ENCODE measurements around the gene EGR2. TPM values are rescaled to one million over a fixed set of nuclear protein-coding genes. Genes with fewer than 3 reads are reported as not detected.

Gene EGR2
- 100 to 1,000 TPM in 1 of 2 donors, 10 to 100 TPM in 1; 14.3 to 116 TPM for total RNA-seq

DNA sequence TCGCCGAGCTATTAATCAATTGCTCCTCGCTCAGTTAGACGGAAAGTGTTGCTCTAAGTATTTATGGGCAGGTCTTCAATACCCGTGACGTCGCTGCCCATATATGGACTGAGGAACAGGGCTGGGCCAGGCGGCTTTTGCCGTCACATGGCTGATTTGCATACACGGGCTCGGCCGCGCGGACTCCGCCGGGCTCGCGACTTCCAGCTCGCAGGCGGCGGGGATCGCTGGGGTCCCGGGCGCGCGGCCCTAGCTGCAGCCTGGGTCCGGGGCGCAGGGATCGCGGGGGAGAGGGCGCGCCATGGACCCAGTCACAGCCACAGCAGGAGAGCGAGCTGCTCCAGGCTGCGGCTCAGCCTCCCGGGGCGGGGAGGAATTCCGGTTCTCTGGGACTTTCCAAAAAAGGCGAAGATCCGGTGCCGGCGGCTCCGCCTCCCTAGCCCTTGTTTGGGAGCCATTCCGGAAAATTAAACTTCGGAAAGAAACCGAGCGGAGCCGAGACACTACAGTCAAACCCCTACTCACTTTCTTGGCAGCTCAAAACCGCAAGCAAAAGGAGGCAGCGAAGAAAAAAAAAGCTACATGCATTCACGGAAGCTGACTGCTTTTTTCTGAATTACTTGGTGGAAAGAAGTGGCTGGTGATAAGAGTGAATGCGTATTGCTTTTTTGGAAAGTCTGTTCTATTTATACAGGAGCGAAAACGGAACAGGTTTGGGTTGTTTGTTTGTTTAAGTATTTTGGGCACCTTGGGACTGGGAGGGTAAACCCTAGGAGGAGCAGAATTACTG, at the start of gene EGR2:
Gene EGR2 (minus strand): TSS at position 36 of the 790 bp plus-strand sequence. CDS start 337 bp downstream, outside the sequence.
- Mint-ChIP-seq H3K27me3 (peaks cover 7% of the 10 kb centered on the region in 2 donors), H3K9me3 (no peaks in the 10 kb centered on the region)

DNA sequence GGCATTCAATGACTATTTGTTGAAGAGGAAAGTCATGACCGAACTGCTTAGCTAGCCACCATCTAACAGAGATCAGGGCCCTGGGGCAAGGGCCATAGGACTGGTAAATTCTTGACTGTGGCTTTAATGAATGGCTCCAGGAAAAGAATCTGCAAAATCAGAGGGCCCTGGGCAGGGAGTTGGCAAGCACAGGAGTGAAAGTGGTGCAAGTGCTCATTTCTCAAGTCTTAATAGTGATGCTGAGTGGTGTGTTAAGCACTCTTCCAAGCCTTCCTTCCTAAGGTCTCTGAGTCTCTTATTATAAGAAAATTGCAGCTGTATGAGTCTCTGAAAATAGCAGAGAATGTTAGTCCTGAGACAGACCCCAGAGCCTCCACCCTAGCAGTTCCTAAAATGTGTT, 46.3 kb upstream of the EGR2 start:
- Mint-ChIP-seq H3K9me3 (no peaks in the 10 kb centered on the region), H3K27me3 (peaks cover 0 to 2% of the 10 kb centered on the region in 2 donors), H3K27ac (no peak overlapping the region), H3K36me3 (no peaks in the 10 kb centered on the region), H3K4me1 (ENCODE audit: low read depth in 2 of 2) (peaks cover 15 to 21% of the 10 kb centered on the region in 2 donors), H3K4me3 (no peak overlapping the region)
- DNase-seq (ENCODE audit: low spot score) (no peak), ATAC-seq (no peak)

More for the DNA sequence above, at the start of gene EGR2:
- ATAC-seq: peak; percentile 85 to 87
- Mint-ChIP-seq H3K4me1 (ENCODE audit: low read depth in 2 of 2) (peaks cover 55% of the 10 kb centered on the region in 2 donors), H3K4me3 (peak within 1 kb of the TSS; percentile 100), H3K27ac (peak within 1 kb of the TSS; percentile 96 to 100), H3K36me3 (peaks cover 6% of the 10 kb centered on the region)
- DNase-seq (ENCODE audit: low spot score): peak; percentile 97

DNA sequence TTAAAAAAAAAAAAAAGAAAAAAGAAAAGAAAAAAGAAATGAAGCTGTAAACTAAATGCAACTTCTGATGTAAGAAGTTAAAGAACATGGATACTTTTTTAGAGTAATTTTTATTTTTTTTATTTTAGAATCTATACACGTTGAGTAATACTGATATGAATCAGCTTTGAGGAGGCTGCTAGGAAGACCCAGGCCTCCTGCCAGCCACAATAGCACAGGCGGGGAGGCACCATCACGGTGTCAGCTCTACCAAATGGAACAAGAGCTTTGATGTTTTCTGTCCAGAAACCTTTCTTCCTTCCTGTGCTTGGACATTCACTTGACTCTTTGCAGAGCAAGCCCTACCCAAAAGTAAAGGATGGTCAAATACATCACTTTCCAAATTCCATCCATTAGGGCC, 45.3 kb upstream of the EGR2 start:
- ATAC-seq: peak in 1 of 2 donors; percentile 49
- no peak overlapping the region for H3K4me3 Mint-ChIP-seq

DNA sequence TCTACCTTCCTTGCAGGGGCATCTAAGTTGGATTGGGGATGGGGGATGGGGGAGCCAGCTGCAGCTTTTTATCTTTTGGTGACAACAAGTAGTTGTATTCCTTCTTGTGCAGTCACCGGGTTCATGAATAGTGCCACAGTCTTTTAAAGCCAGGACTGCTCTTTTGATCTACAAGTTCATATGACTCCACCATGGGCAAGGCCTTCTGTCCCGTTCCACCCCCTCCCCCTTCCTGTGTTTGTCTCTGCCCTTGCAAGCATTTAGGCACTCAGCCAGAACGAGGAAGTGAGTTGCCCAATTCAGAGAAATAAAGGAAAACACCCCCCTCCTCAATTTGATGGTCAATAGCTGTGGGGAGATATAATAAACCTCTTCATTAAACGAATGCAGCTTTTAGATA, 44.8 kb upstream of the EGR2 start:
- no peak for DNase-seq (ENCODE audit: low spot score)
- H3K27ac Mint-ChIP-seq: no peak overlapping the region
- H3K36me3 Mint-ChIP-seq: no peaks in the 10 kb centered on the region
- no peaks in the 10 kb centered on the region for H3K9me3 Mint-ChIP-seq
- H3K27me3 Mint-ChIP-seq: peaks cover 0 to 2% of the 10 kb centered on the region in 2 donors
- ATAC-seq: no peak
- H3K4me1 Mint-ChIP-seq (ENCODE audit: low read depth in 2 of 2): peaks cover 20 to 33% of the 10 kb centered on the region in 2 donors
- H3K4me3 Mint-ChIP-seq: no peak overlapping the region

More for the DNA sequence above, 45.3 kb upstream of the EGR2 start:
- H3K4me1 Mint-ChIP-seq (ENCODE audit: low read depth in 2 of 2): peaks cover 18 to 27% of the 10 kb centered on the region in 2 donors
- peaks cover 0 to 2% of the 10 kb centered on the region in 2 donors for H3K27me3 Mint-ChIP-seq
- no peak for DNase-seq (ENCODE audit: low spot score)
- no peaks in the 10 kb centered on the region for H3K36me3 Mint-ChIP-seq
- no peak overlapping the region for H3K27ac Mint-ChIP-seq
- H3K9me3 Mint-ChIP-seq: no peaks in the 10 kb centered on the region

DNA sequence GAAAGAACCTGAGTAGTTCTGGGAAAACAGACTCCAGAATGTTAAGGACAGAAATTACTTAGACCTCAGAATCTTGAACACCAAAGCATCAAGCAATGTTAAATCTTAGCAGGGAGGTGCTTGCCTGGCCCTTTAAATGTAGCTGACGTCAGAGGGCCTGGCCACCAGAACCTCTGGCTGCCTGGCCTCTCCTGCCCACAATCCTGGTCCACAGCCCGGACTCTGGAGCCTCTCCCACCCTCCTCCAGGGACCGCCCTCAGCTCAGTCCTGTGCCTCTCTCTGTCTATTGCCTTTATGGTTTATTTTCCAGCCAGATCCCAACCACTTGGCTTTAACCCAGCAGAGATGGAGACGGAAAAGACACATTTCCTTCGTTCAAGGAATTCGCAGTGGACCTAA, 42.2 kb upstream of the EGR2 start:
- H3K9me3 Mint-ChIP-seq: no peaks in the 10 kb centered on the region
- no peaks in the 10 kb centered on the region for H3K36me3 Mint-ChIP-seq
- no peak overlapping the region for H3K27ac Mint-ChIP-seq
- H3K4me3 Mint-ChIP-seq: no peak overlapping the region
- DNase-seq (ENCODE audit: low spot score) (no peak), ATAC-seq (no peak)
- peaks cover 0 to 2% of the 10 kb centered on the region in 2 donors for H3K27me3 Mint-ChIP-seq
- peaks cover 41 to 55% of the 10 kb centered on the region in 2 donors for H3K4me1 Mint-ChIP-seq (ENCODE audit: low read depth in 2 of 2)

DNA sequence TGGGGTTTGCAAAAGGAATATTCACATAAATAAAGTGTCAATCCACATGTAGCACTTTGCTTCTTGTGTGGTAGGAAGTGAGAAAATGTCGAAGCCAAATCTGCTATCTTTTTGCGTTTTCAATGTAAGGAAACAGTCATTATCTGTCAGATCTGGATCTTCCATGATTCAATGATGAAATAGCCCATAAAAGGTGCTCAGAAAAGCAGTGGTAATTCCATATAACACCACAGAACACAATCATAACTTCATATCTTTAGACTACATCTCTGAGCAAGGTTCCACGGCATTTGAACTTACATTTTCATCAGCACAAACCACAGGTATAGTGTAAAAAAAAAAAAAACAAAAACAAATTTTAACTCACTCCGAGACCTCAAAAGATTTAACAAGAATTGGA, 39.9 kb upstream of the EGR2 start:
- Mint-ChIP-seq H3K9me3 (peaks cover 3% of the 10 kb centered on the region), H3K27ac (peak overlapping the region; percentile 82 to 98), H3K36me3 (no peaks in the 10 kb centered on the region), H3K4me3 (peak overlapping the region; percentile 78), H3K4me1 (ENCODE audit: low read depth in 2 of 2) (peaks cover 54 to 65% of the 10 kb centered on the region in 2 donors), H3K27me3 (no peaks in the 10 kb centered on the region)
- DNase-seq (ENCODE audit: low spot score) (no peak), ATAC-seq (peak; percentile 3 to 44)

DNA sequence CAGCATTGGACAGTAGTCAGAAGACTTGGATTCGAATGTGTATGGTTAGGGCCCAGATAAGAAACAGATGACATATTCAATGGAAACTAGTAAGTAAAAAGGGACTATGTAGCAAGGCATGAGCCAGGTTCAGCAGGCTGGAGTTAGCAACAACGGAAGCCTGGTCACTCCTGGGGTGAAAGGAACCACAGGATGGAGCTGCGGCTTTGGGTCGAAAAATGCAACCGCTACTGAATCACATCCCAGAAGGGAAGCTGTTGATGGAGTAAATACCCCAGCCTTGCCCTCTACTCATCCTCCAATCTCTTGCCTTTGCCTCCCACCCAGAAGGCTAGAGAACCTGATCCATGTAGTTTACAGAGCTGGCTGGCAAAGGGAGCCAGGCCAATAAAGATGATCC, 37.5 kb upstream of the EGR2 start:
- H3K27ac Mint-ChIP-seq: peak overlapping the region; percentile 82 to 98
- H3K9me3 Mint-ChIP-seq: peaks cover 6% of the 10 kb centered on the region
- DNase-seq (ENCODE audit: low spot score): peak; percentile 83
- H3K27me3 Mint-ChIP-seq: no peaks in the 10 kb centered on the region
- peak overlapping the region; percentile 79 for H3K4me3 Mint-ChIP-seq
- ATAC-seq: peak; percentile 76 to 87
- peaks cover 57 to 66% of the 10 kb centered on the region in 2 donors for H3K4me1 Mint-ChIP-seq (ENCODE audit: low read depth in 2 of 2)
- H3K36me3 Mint-ChIP-seq: no peaks in the 10 kb centered on the region

DNA sequence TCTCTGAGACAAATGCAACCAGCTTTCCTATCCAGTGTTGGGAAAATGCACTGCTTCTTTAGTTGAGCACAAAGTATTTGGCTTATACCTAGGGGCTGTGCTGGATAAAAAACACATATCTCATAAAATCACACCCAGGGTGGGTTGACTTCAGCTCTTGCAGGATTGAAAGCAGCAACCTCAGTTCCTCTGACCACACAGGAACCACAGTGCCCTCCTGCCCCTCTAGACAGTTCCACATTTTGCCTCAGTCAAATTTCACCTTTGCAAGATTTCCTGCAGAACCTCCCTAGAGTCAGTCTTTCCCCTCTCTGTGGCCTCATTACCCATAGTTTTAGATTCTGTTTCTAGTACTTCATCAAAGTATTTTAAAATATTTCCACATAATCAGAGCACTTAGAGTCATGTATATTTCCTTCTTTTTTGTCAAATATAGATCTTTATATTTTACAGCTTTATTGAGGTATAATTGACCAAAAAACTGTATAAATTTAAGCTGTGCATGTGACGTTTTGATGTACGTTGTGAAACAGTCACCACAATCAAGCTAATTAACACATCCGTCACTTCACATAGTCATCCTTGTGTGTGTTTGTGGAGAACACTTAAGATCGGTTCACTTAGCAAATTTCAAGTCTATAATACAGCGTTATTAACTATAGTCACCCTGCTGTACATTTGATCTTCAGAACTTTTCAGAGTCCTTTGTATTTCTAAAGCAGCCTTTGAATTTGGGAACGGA, 37.0 kb upstream of the EGR2 start:
- DNase-seq (ENCODE audit: low spot score) (peak; percentile 73), ATAC-seq (peak; percentile 80 to 84)
- Mint-ChIP-seq H3K4me1 (ENCODE audit: low read depth in 2 of 2) (peaks cover 57 to 66% of the 10 kb centered on the region in 2 donors), H3K27me3 (no peaks in the 10 kb centered on the region), H3K27ac (peak overlapping the region; percentile 82 to 98), H3K9me3 (peaks cover 6% of the 10 kb centered on the region), H3K36me3 (no peaks in the 10 kb centered on the region), H3K4me3 (peak overlapping the region; percentile 79)

DNA sequence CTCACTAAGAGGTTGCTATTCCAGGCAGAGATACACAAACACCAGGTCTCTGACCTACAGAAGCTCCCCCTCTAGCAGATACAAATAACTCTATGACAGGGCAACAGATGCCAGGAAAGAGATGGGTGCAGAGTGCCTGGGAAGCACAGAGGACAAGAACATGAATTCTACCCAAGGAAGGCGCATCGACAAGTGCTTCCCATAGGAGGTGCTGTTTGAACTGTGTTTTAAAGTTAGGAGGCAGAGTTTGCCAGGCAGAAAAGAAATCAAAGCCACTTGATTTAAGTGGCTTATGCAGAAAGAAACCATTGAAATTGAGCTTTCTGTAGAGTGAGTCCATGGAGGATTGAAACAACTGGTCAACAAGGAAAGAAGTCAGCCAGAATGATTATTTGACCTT, 35.3 kb upstream of the EGR2 start:
- no peaks in the 10 kb centered on the region for H3K27me3 Mint-ChIP-seq
- H3K36me3 Mint-ChIP-seq: peaks cover 13% of the 10 kb centered on the region
- peak overlapping the region; percentile 26 for H3K4me3 Mint-ChIP-seq
- peaks cover 52 to 54% of the 10 kb centered on the region in 2 donors for H3K4me1 Mint-ChIP-seq (ENCODE audit: low read depth in 2 of 2)
- ATAC-seq: no peak
- peak overlapping the region; percentile 82 for H3K27ac Mint-ChIP-seq
- peaks cover 11% of the 10 kb centered on the region for H3K9me3 Mint-ChIP-seq
- no peak for DNase-seq (ENCODE audit: low spot score)

DNA sequence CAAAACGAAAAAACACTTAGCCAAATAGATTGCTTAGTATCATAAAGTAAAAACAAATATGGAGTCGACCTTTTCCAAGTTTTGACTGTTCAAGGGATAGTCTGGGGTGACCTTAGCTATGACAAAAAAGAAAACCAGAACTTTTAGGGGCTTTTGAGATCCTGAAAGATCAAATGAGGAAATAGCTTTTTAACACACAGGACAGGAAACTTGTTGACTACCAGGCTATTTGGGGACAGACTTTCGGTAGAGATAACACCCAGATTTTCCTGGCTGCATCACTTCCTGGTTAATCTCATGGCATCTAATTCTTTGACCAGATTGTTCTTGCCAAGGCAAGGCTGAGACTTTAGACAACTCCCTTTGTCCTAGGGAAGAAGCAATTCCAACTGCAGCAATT, 34.5 kb upstream of the EGR2 start:
- no peak for DNase-seq (ENCODE audit: low spot score)
- H3K9me3 Mint-ChIP-seq: peaks cover 11% of the 10 kb centered on the region
- peak overlapping the region; percentile 11 for H3K4me3 Mint-ChIP-seq
- no peak for ATAC-seq
- peaks cover 14% of the 10 kb centered on the region for H3K36me3 Mint-ChIP-seq
- H3K27ac Mint-ChIP-seq: peak overlapping the region; percentile 82
- H3K4me1 Mint-ChIP-seq (ENCODE audit: low read depth in 2 of 2): peaks cover 46 to 47% of the 10 kb centered on the region in 2 donors
- no peaks in the 10 kb centered on the region for H3K27me3 Mint-ChIP-seq

DNA sequence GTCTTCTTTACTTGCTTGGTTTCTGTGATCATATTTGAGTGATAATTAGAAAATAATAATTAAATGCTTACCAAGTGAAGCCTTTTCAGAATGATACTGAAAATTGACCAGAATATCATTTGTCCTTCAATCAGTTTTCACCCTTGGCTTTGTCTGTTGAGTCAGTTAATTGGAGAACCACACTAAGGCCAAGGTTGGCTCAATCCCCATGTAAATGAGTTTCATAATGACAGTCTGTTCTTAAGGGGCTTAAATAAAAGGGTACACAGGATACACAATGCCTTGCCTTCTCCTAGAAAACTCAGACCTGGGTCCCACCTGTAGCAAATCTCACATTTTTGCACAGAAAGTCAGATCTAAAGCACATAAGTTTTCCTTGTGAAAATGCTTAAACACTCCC, 31.3 kb upstream of the EGR2 start:
- DNase-seq (ENCODE audit: low spot score) (no peak), ATAC-seq (no peak)
- Mint-ChIP-seq H3K27ac (no peak overlapping the region), H3K4me1 (ENCODE audit: low read depth in 2 of 2) (peaks cover 36 to 37% of the 10 kb centered on the region in 2 donors), H3K27me3 (no peaks in the 10 kb centered on the region), H3K4me3 (no peak overlapping the region), H3K9me3 (peaks cover 11% of the 10 kb centered on the region), H3K36me3 (peaks cover 14% of the 10 kb centered on the region)

DNA sequence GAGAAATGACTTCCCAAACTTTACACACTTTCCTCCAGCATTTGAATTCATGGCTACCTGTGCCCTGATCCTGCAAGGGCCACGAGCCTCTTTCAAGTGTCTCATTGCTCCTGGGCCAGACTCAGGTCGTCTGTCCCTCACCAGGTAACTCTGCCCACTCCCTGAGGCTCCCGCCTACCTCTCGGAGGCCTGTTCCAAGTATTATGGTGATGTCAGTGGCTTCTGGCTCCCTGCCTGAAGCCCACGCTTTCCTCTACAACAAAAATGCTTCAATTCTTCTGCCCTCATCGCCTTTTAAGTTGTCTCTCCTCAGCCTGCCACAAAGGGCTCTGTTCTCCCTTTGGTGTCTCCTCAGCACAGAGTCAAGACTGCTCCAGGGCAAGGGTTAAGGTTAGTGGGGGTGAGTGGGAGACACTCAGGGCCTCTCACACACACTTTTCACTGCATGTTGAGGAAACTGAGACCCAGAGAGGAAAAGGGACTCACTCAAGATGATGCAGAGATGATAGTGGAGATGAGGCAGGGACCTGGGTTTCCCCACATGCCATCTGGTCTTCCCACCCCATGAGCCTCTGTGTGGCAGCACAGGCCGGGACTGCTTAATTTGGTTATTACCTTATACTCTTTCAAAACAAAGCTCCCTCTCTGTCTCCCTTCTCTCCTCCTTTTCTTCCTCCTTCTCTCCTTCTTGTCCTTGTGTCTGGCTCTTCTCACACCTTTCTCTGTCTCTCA, 28.3 kb upstream of the EGR2 start:
- Mint-ChIP-seq H3K4me3 (no peak overlapping the region), H3K4me1 (ENCODE audit: low read depth in 2 of 2) (peaks cover 18 to 22% of the 10 kb centered on the region in 2 donors), H3K36me3 (peaks cover 14% of the 10 kb centered on the region), H3K9me3 (peaks cover 8% of the 10 kb centered on the region), H3K27ac (no peak overlapping the region), H3K27me3 (no peaks in the 10 kb centered on the region)
- DNase-seq (ENCODE audit: low spot score) (no peak), ATAC-seq (no peak)

DNA sequence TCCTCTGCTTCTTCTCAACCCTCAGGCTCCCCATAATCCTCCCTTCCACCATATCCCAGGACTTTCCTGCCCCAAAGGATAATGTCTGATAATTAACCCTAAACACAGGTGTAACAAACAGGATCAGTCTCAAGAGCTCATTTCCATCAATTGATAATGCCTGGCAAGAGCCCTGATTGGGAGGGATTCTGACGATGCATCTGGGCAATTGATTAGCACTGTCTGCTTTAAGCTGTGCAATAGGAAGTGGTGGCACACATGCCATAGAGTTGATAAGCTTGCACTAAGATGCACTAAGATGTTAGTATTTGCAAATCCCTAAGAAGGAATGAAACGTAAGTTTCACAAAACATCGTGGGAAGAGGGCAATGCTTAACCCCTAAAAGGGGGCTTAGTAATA, 27.4 kb upstream of the EGR2 start:
- no peak overlapping the region for H3K27ac Mint-ChIP-seq
- DNase-seq (ENCODE audit: low spot score): no peak
- H3K27me3 Mint-ChIP-seq: no peaks in the 10 kb centered on the region
- ATAC-seq: no peak
- peaks cover 18 to 22% of the 10 kb centered on the region in 2 donors for H3K4me1 Mint-ChIP-seq (ENCODE audit: low read depth in 2 of 2)
- peaks cover 14% of the 10 kb centered on the region for H3K36me3 Mint-ChIP-seq
- H3K4me3 Mint-ChIP-seq: no peak overlapping the region
- peaks cover 6% of the 10 kb centered on the region for H3K9me3 Mint-ChIP-seq

Data from natural killer cell treated with Interleukin-12 subunit alpha and Interleukin-12 subunit beta and Interleukin-15 and Interleukin-18, amount 100 ng/mL, for 72 hours (primary cell).